C4-2B (cell line): Measurements from ENCODE around the gene TMF1.

ENCODE experiments used
- H3K27ac ChIP-seq: fragments of 450-650 bp; 2 replicates; pipeline ENCODE4 v1.5.1; 2017
- ZFX ChIP-seq: fragments of 450-650 bp; IDR thresholded peaks from 2 replicates; pipeline ENCODE4 v1.6.1; 2017
- TF ChIP-seq, protein P1 (sequence below): fragments of 450-650 bp; conservative IDR thresholded peaks from 2 replicates; pipeline ENCODE4 v1.5.1; 2017; ENCODE audit warnings: mild to moderate bottlenecking

Gene TMF1

DNA sequence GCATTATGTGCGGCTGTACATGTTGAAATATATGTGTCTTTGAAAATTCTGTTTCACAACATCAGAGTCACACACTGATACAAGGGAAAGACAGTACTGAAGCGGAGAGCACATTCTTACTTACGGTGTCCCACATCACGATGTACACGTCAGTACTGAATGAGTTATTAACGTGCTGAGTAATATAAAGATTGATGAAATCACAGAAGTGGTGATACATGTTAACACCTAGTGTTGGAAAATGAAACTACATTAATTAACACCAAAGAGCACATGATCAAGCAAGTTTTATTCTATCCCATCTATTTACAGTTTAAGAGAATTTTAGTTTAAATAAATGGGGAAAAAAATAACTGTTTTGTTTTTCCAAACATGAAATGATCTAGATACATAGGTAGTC is 54.2 kb downstream of the TMF1 start:
- no peak for TF ChIP-seq ZFX
- TF ChIP-seq, protein P1, sequence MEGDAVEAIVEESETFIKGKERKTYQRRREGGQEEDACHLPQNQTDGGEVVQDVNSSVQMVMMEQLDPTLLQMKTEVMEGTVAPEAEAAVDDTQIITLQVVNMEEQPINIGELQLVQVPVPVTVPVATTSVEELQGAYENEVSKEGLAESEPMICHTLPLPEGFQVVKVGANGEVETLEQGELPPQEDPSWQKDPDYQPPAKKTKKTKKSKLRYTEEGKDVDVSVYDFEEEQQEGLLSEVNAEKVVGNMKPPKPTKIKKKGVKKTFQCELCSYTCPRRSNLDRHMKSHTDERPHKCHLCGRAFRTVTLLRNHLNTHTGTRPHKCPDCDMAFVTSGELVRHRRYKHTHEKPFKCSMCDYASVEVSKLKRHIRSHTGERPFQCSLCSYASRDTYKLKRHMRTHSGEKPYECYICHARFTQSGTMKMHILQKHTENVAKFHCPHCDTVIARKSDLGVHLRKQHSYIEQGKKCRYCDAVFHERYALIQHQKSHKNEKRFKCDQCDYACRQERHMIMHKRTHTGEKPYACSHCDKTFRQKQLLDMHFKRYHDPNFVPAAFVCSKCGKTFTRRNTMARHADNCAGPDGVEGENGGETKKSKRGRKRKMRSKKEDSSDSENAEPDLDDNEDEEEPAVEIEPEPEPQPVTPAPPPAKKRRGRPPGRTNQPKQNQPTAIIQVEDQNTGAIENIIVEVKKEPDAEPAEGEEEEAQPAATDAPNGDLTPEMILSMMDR, result no peak
- H3K27ac ChIP-seq, result no peak overlapping the region

DNA sequence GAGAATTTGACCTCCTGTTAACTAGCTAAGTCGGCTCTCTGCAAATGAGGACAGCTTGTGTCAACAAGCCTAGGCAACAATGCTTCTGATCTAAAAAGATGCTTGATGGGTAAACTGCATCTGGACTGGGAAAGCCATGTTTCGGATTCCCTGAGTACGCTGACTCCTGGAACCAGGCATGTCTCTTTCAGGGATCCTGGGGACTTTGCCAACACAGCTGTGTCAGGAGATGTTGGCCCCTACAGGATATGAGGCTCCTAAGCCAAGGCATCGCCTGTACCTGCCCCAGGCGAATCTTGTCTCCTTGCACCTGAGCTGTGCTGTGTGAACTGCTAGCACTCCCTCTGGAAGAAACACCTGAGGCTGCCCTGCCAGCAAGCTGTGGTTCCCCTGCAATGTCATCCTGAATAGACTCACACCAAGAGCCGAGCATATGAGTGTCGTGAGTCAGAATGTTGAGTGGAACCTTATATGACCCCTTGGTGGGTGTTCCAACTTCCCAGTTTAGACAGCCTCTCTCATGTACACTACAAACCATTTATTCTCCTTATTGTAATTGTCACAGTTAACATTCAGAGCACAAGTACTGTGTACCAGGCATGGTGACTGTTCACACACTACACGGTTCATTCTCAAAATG is 55.7 kb downstream of the TMF1 start:
- no peak for TF ChIP-seq ZFX
- TF ChIP-seq, protein P1, result no peak
- no peak overlapping the region for H3K27ac ChIP-seq

DNA sequence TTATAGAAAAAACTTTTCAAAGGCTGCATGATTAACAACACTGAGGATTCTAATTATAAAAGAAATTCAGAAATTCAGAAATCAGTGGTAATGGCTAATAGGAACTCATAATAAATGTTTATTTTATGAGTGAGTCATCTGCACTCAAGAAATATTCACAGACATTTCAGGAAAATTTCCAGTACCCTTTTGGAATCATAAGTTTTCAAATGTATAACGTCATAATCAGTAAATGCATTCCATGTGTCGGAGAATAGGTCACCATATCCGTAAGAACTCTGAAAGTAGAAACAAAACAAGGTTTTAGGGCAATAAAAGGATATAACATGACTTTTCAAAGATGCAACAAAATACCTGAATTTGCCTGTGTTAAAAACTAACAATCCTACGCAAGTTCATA is 63.4 kb downstream of the TMF1 start:
- H3K27ac ChIP-seq, result no peak overlapping the region
- TF ChIP-seq, protein P1, result no peak
- TF ChIP-seq ZFX, result no peak

DNA sequence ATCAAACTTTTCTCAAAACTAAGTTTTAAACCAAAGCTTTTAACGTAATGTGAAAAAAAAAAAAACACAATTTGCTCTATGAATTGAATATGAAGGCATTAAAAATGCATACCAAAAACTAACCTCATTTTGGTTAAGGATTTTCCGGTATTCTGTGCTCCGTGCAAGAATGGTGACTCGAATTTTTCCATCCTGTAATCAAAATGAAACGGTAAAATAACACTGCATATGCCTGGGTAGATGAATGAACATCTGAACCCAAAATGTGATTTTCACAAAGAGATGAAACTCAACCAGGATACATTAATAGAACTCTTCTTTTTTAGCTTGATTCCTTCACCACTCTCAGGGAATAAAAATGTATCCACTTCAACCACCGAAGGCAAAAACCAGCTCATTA is 64.8 kb downstream of the TMF1 start:
- TF ChIP-seq, protein P1, result no peak
- TF ChIP-seq ZFX, result no peak
- H3K27ac ChIP-seq, result no peak overlapping the region

DNA sequence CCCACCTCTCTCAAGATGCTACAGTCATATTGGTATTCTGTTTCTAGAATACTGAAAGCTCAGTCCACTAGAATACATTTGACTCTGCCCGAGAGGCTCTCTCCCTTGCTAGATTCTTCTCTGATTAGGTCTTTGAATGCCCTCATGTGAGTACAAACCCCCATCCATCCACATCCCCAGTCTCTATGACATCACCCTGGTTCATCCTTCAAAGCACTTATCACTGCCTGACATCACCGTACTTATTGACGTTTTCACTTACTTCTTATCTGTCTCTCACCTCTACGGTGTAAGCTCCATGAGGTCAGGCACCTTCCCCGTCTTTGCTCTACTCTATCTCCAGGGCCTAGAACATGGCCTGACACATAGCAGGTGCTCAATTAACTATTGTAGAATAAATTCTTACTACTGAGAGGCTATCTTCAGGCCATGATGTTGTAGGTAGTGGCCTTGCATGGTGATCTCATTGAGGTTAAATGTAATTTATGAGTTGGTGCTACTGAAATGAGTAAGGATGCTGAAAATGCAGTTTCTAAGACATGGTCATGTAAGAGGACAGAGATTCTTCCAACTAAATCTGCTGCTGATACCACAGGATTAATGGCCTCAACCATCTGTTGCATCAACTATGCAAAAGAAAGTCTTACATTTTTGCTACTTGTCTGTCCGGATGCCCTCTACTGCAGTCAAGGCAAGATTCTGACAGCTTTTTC is 65.5 kb downstream of the TMF1 start:
- no peak overlapping the region for H3K27ac ChIP-seq
- TF ChIP-seq, protein P1, result no peak
- no peak for TF ChIP-seq ZFX

DNA sequence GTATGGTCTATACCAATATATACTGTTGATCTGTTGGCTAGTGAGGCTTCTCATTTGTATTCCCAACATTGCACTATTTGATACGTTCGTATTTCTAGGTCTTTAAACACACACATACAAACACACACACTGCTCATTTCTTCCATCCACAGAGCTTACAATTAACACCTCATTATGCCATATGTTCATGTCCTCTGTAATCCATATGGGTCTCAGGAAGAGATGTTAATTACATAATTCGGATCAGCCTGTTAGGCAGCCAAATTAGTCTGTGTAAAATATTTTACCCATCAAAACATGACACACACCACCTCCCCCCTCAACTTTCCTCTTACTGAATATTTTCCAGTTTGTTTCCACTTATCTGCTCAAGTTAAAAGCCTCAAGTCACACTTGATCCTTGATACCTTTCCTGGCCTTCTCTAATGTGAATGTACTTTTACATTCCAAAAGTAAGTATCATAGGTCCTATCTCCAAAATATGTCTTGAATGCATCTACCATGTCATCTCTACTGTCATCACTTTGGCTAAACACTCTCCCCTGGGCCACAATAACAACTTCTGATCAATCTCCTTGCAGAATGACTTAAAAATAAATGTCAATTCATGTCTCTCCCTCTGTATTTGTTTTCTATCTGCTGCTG is 66.9 kb downstream of the TMF1 start:
- TF ChIP-seq, protein P1, result no peak
- no peak for TF ChIP-seq ZFX
- H3K27ac ChIP-seq, result no peak overlapping the region

DNA sequence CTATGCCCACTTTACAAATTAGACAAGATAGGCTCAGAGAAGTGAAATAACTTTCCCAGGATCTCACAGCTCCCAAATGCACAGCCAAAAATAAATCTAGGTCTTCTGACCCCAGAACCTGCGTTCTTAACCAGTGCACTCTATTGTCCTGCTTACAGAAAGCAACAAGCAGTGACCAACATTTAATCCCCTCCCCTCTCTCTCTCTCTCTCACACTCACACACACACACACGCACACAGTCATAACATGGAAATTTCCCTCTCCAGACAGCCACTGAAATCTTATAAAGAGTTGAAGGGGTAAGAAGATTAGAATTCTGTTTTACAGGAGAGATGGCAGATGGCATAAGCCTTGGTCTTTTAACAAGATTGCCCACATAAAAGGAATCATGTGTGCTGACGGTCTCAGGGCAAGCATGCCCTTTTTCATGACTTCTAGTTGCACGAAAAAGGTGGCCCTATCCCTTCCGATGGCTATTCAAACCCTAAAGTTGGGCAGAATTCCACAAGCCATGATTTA is 68.1 kb downstream of the TMF1 start:
- TF ChIP-seq ZFX, result no peak
- TF ChIP-seq, protein P1, result no peak
- H3K27ac ChIP-seq, result no peak overlapping the region
